Progenitor cell of endocrine pancreas (in vitro differentiated cells): ENCODE data around the gene ACCSL. TPM values are rescaled to one million over a fixed set of nuclear protein-coding genes. Genes with fewer than 3 reads are reported as not detected.
A peak's percentile ranks its signal among the peaks of the same experiment; 100 is the strongest.

Experiments used
- DNase-seq: peaks from one replicate; pipeline ENCODE4 v3.0.0; 2021; ENCODE audit warnings: low spot score; ENCODE audit not compliant: unreplicated experiment
- H3K27ac Mint-ChIP-seq: 2 replicates; pipeline ENCODE4 v1.8.0; 2021; ENCODE audit warnings: mild to moderate bottlenecking, moderate library complexity, mixed read lengths
- H3K27me3 Mint-ChIP-seq: 2 replicates; pipeline ENCODE4 v1.8.0; 2021; ENCODE audit warnings: mixed read lengths
- H3K36me3 Mint-ChIP-seq: 2 replicates; pipeline ENCODE4 v1.8.0; 2022; ENCODE audit warnings: mixed read lengths; ENCODE audit not compliant: insufficient read depth
- H3K4me1 Mint-ChIP-seq: 2 replicates; pipeline ENCODE4 v1.8.0; 2021; ENCODE audit warnings: low read depth, mixed read lengths
- H3K4me3 Mint-ChIP-seq: 2 replicates; pipeline ENCODE4 v1.8.0; 2021; ENCODE audit warnings: low read depth, mild to moderate bottlenecking, moderate library complexity, mixed read lengths
- H3K9me3 Mint-ChIP-seq: 2 replicates; pipeline ENCODE4 v1.8.0; 2021; ENCODE audit warnings: low read depth, mixed read lengths
- CTCF ChIP-seq: fragments of 200-600 bp; sonication (generic); IDR thresholded peaks from one replicate; pipeline ENCODE4 v1.5.0; 2021; ENCODE audit warnings: antibody characterized with exemption, mild to moderate bottlenecking; ENCODE audit not compliant: unreplicated experiment
- total RNA-seq: library from RNA; stranded (reverse); gene quantifications from 2 replicates; pipeline ENCODE4 v1.2.1, GENCODE V29; 2021

The ACCSL gene
- total RNA-seq, 1 donor from 2014 or later: not detected

- H3K4me1 Mint-ChIP-seq: peaks cover 2% of the 10 kb centered on the region
These were observed 43.2 kb upstream of the ACCSL start for GRCh38 chr11:44004452-44005062.

GRCh38 chr11:44005063-44005701 is 42.6 kb upstream of the ACCSL start:
- DNase-seq: no peak
- no peak overlapping the region for H3K4me3 Mint-ChIP-seq
- H3K27me3 Mint-ChIP-seq: no peaks in the 10 kb centered on the region
- H3K36me3 Mint-ChIP-seq: no peaks in the 10 kb centered on the region
- H3K27ac Mint-ChIP-seq: no peak overlapping the region
- peaks cover 2% of the 10 kb centered on the region for H3K4me1 Mint-ChIP-seq
- no peak for TF ChIP-seq CTCF
- H3K9me3 Mint-ChIP-seq: no peaks in the 10 kb centered on the region

More at GRCh38 chr11:44004452-44005062, 43.2 kb upstream of the ACCSL start:
- no peak overlapping the region for H3K27ac Mint-ChIP-seq
- no peak for DNase-seq
- no peak for TF ChIP-seq CTCF
- H3K27me3 Mint-ChIP-seq: no peaks in the 10 kb centered on the region
- H3K9me3 Mint-ChIP-seq: no peaks in the 10 kb centered on the region
- H3K36me3 Mint-ChIP-seq: no peaks in the 10 kb centered on the region
- no peak overlapping the region for H3K4me3 Mint-ChIP-seq

- H3K36me3 Mint-ChIP-seq: no peaks in the 10 kb centered on the region
- no peak for TF ChIP-seq CTCF
These were observed 41.8 kb upstream of the ACCSL start for GRCh38 chr11:44005956-44006355.

GRCh38 chr11:44006917-44007361 is 40.8 kb upstream of the ACCSL start:
- no peak for TF ChIP-seq CTCF
- no peak for DNase-seq
- Mint-ChIP-seq H3K9me3 (no peaks in the 10 kb centered on the region), H3K27me3 (peaks cover 4% of the 10 kb centered on the region), H3K4me1 (peaks cover 2% of the 10 kb centered on the region), H3K27ac (no peak overlapping the region), H3K36me3 (no peaks in the 10 kb centered on the region), H3K4me3 (no peak overlapping the region)

More at GRCh38 chr11:44005956-44006355, 41.8 kb upstream of the ACCSL start:
- no peak for DNase-seq
- Mint-ChIP-seq H3K9me3 (no peaks in the 10 kb centered on the region), H3K27ac (no peak overlapping the region), H3K27me3 (no peaks in the 10 kb centered on the region), H3K4me1 (peaks cover 2% of the 10 kb centered on the region), H3K4me3 (no peak overlapping the region)

- no peaks in the 10 kb centered on the region for H3K36me3 Mint-ChIP-seq
- no peak for DNase-seq
- peak overlapping the region; percentile 14 for H3K27ac Mint-ChIP-seq
- H3K4me3 Mint-ChIP-seq: no peak overlapping the region
- no peaks in the 10 kb centered on the region for H3K9me3 Mint-ChIP-seq
- H3K27me3 Mint-ChIP-seq: peaks cover 4% of the 10 kb centered on the region
- peaks cover 2% of the 10 kb centered on the region for H3K4me1 Mint-ChIP-seq
- TF ChIP-seq CTCF: no peak
These were observed 40.2 kb upstream of the ACCSL start for GRCh38 chr11:44007481-44008087.
